ENCODE measurements around the gene PRICKLE2.

Gene PRICKLE2

GRCh38 chr3:64133987-64134386 is 91.3 kb downstream of the PRICKLE2 start:
- H3K9ac ChIP-seq (ENCODE audit: low read length), result no peak overlapping the region
- no peak overlapping the region for H3K4me3 ChIP-seq (ENCODE audit: low read length)
- H3K27ac ChIP-seq (ENCODE audit: low read length), result no peak overlapping the region
- H3F3A ChIP-seq (ENCODE audit: insufficient read depth, low read length), result no peaks in the 10 kb centered on the region
- DNase-seq, result no peak
- no peaks in the 10 kb centered on the region for H3K79me2 ChIP-seq (ENCODE audit: low read length)
- H3K9me2 ChIP-seq (replicated peaks; ENCODE audit: insufficient read depth, low read length), result no peaks in the 10 kb centered on the region
- no peak for TF ChIP-seq EZH2phosphoT487 (IDR thresholded peaks at IDR 0.05; ENCODE audit: low read length)
- no peak for TF ChIP-seq EZH2 (optimal IDR thresholded peaks at IDR 0.05; ENCODE audit: low read depth, low read length)
- TF ChIP-seq, protein P1, sequence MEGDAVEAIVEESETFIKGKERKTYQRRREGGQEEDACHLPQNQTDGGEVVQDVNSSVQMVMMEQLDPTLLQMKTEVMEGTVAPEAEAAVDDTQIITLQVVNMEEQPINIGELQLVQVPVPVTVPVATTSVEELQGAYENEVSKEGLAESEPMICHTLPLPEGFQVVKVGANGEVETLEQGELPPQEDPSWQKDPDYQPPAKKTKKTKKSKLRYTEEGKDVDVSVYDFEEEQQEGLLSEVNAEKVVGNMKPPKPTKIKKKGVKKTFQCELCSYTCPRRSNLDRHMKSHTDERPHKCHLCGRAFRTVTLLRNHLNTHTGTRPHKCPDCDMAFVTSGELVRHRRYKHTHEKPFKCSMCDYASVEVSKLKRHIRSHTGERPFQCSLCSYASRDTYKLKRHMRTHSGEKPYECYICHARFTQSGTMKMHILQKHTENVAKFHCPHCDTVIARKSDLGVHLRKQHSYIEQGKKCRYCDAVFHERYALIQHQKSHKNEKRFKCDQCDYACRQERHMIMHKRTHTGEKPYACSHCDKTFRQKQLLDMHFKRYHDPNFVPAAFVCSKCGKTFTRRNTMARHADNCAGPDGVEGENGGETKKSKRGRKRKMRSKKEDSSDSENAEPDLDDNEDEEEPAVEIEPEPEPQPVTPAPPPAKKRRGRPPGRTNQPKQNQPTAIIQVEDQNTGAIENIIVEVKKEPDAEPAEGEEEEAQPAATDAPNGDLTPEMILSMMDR (IDR thresholded peaks at IDR 0.05; ENCODE audit: low read length), result no peak
- H3K36me3 ChIP-seq (replicated peaks; ENCODE audit: insufficient read depth, low read length), result no peaks in the 10 kb centered on the region
- H3K4me1 ChIP-seq (ENCODE audit: low read length), result no peaks in the 10 kb centered on the region
- no peaks in the 10 kb centered on the region for H3K27me3 ChIP-seq (replicated peaks; ENCODE audit: insufficient read depth, low read length)
- no peaks in the 10 kb centered on the region for H3K9me3 ChIP-seq (replicated peaks; ENCODE audit: insufficient read depth, low read length)
- no peak overlapping the region for H3K4me2 ChIP-seq (ENCODE audit: low read depth, low read length)
- H2AFZ ChIP-seq (ENCODE audit: low read length), result no peak overlapping the region
- H4K20me1 ChIP-seq (ENCODE audit: insufficient read depth, low read length), result no peaks in the 10 kb centered on the region

DNA sequence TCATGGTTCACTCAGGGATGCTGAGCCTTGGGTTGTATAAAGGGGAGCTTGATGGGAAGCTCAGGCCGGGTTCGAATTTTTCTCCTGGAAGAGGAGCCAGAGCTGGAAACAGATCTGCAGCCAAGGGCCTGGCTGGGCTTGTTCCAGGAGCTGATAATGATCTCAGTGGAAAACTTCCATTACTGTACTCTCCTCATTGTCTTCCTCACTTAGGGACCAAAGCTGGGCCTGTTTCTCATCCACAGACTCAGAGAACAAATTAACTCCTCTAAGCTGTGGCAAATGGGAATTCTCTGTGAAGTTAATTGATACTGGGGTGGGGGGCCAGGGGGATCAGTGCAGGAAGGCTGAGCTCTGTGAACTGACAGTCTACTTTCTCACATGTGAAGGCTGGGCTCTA is 92.0 kb downstream of the PRICKLE2 start:
- no peaks in the 10 kb centered on the region for H3K27me3 ChIP-seq (replicated peaks; ENCODE audit: insufficient read depth, low read length)
- no peaks in the 10 kb centered on the region for H3K36me3 ChIP-seq (replicated peaks; ENCODE audit: insufficient read depth, low read length)
- no peak for DNase-seq
- H3K9me3 ChIP-seq (replicated peaks; ENCODE audit: insufficient read depth, low read length), result no peaks in the 10 kb centered on the region
- TF ChIP-seq, protein P1 (IDR thresholded peaks at IDR 0.05; ENCODE audit: low read length), result no peak
- no peak for TF ChIP-seq EZH2 (optimal IDR thresholded peaks at IDR 0.05; ENCODE audit: low read depth, low read length)
- no peak for TF ChIP-seq EZH2phosphoT487 (IDR thresholded peaks at IDR 0.05; ENCODE audit: low read length)
- no peaks in the 10 kb centered on the region for H3F3A ChIP-seq (ENCODE audit: insufficient read depth, low read length)
- no peaks in the 10 kb centered on the region for H3K9me2 ChIP-seq (replicated peaks; ENCODE audit: insufficient read depth, low read length)
- no peaks in the 10 kb centered on the region for H3K79me2 ChIP-seq (ENCODE audit: low read length)
- H3K4me3 ChIP-seq (ENCODE audit: low read length), result no peak overlapping the region
- no peak overlapping the region for H3K4me2 ChIP-seq (ENCODE audit: low read depth, low read length)
- H3K9ac ChIP-seq (ENCODE audit: low read length), result no peak overlapping the region
- H3K4me1 ChIP-seq (ENCODE audit: low read length), result no peaks in the 10 kb centered on the region
- H4K20me1 ChIP-seq (ENCODE audit: insufficient read depth, low read length), result no peaks in the 10 kb centered on the region
- H2AFZ ChIP-seq (ENCODE audit: low read length), result no peak overlapping the region
- H3K27ac ChIP-seq (ENCODE audit: low read length), result no peak overlapping the region

- H3F3A ChIP-seq (ENCODE audit: insufficient read depth, low read length), result no peaks in the 10 kb centered on the region
- no peak overlapping the region for H2AFZ ChIP-seq (ENCODE audit: low read length)
- no peak overlapping the region for H3K4me2 ChIP-seq (ENCODE audit: low read depth, low read length)
- no peak for DNase-seq
- H3K9me2 ChIP-seq (replicated peaks; ENCODE audit: insufficient read depth, low read length), result no peaks in the 10 kb centered on the region
- H3K9ac ChIP-seq (ENCODE audit: low read length), result no peak overlapping the region
- no peaks in the 10 kb centered on the region for H3K9me3 ChIP-seq (replicated peaks; ENCODE audit: insufficient read depth, low read length)
- no peaks in the 10 kb centered on the region for H3K27me3 ChIP-seq (replicated peaks; ENCODE audit: insufficient read depth, low read length)
- H3K36me3 ChIP-seq (replicated peaks; ENCODE audit: insufficient read depth, low read length), result no peaks in the 10 kb centered on the region
- TF ChIP-seq, protein P1 (IDR thresholded peaks at IDR 0.05; ENCODE audit: low read length), result no peak
- TF ChIP-seq EZH2phosphoT487 (IDR thresholded peaks at IDR 0.05; ENCODE audit: low read length) (no peak), EZH2 (optimal IDR thresholded peaks at IDR 0.05; ENCODE audit: low read depth, low read length) (no peak)
- H3K4me3 ChIP-seq (ENCODE audit: low read length), result no peak overlapping the region
- no peaks in the 10 kb centered on the region for H3K79me2 ChIP-seq (ENCODE audit: low read length)
- no peak overlapping the region for H3K27ac ChIP-seq (ENCODE audit: low read length)
- H3K4me1 ChIP-seq (ENCODE audit: low read length), result no peaks in the 10 kb centered on the region
- H4K20me1 ChIP-seq (ENCODE audit: insufficient read depth, low read length), result no peaks in the 10 kb centered on the region
Observed at GRCh38 chr3:64131725-64132469, 93.4 kb downstream of the PRICKLE2 start.

Data from MM.1S (cell line).